ENCODE data around the gene CLCF1.

Gene CLCF1

GRCh38 chr11:67364783-67365722 is 8.3 kb downstream of the CLCF1 start:
- no peak for TF ChIP-seq CTCF (IDR thresholded peaks at IDR 0.05; ENCODE audit: low read depth, low read length, missing control alignments)
- no peak for DNase-seq (ENCODE audit: extremely low read depth, low read depth)
- H3K4me3 ChIP-seq (replicated peaks; ENCODE audit: low read depth, low read length) = no peak overlapping the region

GRCh38 chr11:67364169-67364568 is 9.2 kb downstream of the CLCF1 start:
- TF ChIP-seq CTCF (IDR thresholded peaks at IDR 0.05; ENCODE audit: low read depth, low read length, missing control alignments) = no peak
- DNase-seq (ENCODE audit: extremely low read depth, low read depth) = no peak
- no peak overlapping the region for H3K4me3 ChIP-seq (replicated peaks; ENCODE audit: low read depth, low read length)

DNA sequence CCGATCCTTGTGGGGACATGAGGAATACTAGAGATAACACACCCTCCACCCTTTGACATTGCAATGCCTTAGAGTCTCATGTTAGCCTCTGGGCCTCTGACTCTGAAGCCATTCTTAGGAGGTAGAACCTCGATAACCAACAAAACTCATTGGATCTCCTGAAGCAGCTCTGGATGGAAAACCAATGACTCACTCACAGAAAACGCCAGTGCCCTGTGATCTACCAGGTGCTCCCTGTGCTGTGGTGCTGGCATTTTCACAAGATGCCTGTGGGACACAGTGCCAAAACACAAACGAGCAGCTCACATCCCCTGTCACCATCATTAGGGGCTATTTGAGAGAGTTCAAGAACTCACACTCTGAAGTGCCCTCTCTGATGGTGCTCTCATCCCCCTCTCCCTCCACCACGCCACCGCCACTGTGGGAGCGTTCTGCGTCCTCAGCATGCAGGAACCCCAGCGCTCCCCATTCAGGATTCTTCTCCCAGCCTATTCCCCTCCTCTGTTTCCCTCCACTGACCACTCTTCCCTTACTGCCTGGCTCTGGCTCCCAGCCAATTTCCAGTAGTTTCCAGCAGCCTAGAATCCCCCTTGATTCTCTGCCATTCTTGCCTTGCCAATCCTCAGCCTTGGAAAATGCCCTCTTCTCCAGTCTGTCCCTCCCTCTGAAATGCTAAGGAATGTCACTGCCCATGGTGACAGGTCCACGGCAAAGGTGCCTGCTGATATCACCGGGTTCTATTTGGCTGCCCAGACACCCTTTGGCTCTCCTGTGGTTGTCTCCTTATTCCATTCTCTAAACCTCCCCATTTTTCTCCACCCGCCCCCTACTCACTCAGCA is 15.3 kb downstream of the CLCF1 start:
- TF ChIP-seq CTCF (IDR thresholded peaks at IDR 0.05; ENCODE audit: low read depth, low read length, missing control alignments) = no peak
- no peak for DNase-seq (ENCODE audit: extremely low read depth, low read depth)
- no peak overlapping the region for H3K4me3 ChIP-seq (replicated peaks; ENCODE audit: low read depth, low read length)

DNA sequence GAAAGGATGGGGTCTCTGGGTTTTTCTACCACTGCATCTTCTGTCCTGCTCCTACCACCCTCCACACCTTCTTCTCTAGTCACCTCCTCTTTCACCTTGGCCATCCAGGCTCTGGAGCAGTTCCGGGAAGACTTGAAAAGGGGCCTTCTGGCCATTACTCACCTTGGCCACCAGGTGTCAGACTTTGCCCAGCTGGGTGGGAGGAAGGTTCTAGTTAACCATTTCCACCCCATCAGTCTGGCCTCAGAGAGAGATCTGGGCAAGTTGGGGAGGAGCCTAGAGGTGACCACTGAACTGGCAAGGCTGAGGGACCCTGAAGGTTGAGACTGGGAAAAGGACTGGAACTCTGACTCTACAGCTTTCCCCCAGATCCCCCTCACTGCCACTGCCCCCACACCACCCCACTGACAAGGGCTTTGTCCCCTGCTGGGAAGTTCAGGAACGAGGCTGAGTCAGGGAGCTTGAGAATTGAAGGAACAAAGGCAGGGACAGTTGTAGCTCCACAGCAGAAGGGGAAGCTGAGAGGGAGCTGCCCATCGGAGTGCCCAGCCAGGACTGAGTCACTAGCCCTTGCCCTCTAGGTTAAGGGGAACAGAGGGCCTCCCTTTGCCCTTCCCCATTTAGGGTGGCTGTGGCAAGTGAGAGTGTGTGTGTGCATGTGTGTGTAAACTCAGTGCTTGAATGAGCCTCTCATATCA is 16.4 kb downstream of the CLCF1 start:
- TF ChIP-seq CTCF (IDR thresholded peaks at IDR 0.05; ENCODE audit: low read depth, low read length, missing control alignments) = peak; percentile 97
- DNase-seq (ENCODE audit: extremely low read depth, low read depth) = no peak
- no peak overlapping the region for H3K4me3 ChIP-seq (replicated peaks; ENCODE audit: low read depth, low read length)

DNA sequence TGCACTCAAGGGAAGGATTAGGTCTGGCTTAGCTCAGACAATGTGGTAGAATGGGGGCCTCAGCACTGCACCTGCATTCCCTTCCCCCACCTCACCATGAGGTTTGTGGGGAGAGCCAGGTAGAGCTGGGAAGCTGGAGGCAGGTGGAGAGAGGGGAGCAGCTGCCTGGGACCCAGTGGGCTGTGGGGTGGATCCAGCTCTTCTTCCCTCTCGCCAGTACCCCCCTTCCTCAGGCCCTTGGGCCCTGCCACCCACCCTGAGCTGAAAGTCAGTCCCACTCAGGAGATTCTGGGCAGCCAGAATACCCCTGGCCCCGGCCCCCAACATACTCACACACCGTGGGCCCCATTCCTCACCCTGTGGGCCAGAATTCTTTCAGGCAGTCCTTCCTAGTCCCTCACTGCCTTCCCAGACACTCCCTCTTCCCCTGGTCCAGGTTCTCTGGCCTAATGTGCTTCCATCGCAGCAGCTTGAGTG is 17.0 kb downstream of the CLCF1 start:
- no peak overlapping the region for H3K4me3 ChIP-seq (replicated peaks; ENCODE audit: low read depth, low read length)
- TF ChIP-seq CTCF (IDR thresholded peaks at IDR 0.05; ENCODE audit: low read depth, low read length, missing control alignments) = no peak
- no peak for DNase-seq (ENCODE audit: extremely low read depth, low read depth)

DNA sequence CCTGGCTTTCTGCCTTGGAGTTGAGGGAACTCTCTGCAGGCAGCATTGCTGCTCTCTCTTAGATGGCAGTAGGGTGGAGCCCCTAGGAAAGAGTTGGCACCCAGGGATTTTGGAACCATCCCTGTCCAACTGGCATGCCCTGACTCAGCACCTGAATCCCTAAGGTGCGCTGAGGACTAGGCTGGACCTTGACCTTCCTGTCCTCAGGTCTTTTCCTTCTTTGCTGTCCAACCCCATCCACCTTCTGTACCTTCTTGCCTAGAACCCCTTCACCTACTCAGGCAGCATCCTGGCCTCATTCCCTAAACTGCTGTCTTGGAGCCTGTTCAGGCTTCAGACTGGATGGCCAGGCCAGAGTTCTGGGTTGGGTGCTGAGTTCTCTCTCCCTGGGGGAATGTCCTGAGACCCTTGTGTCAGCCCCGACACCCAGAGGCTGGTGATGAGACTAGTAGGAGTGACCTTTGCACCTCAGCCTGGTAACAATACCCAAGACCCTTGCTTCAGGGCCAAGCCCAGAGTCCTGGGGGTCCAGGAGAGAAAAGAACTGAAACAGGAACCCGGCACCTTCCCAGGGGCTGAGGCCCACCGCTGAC is 17.5 kb downstream of the CLCF1 start:
- no peak for DNase-seq (ENCODE audit: extremely low read depth, low read depth)
- no peak overlapping the region for H3K4me3 ChIP-seq (replicated peaks; ENCODE audit: low read depth, low read length)
- no peak for TF ChIP-seq CTCF (IDR thresholded peaks at IDR 0.05; ENCODE audit: low read depth, low read length, missing control alignments)
